MCF 10A (cell line): ENCODE data around the gene IFI27L2. TPM values are rescaled to one million over a fixed set of nuclear protein-coding genes. Genes with fewer than 3 reads are reported as not detected.

Source experiments
- BruUV-seq: library from RNA; stranded (reverse); fragments of 400-500 nt; replicated peaks from 2 replicates; lab custom pipeline; 2021; lab: Mats Ljungman, UMichigan
- CTCF ChIA-PET: fragments of 300-600 bp; sonication (Branson Sonifier 250); formaldehyde crosslinking; extraction: SDS; loops from one replicate; lab custom pipeline; 2021; ENCODE audit warnings: antibody characterized with exemption, inconsistent platforms; lab: Yijun Ruan, JAX
- POLR2A ChIA-PET: fragments of 300-600, 350-650 bp; sonication (Branson Sonifier 250); formaldehyde crosslinking; extraction: SDS; loops from one replicate; lab custom pipeline; 2020; ENCODE audit warnings: antibody characterized with exemption, inconsistent platforms; lab: Yijun Ruan, JAX
- DNase-seq: peaks from one replicate; pipeline ENCODE4 v3.0.0-alpha.2; 2018; ENCODE audit not compliant: unreplicated experiment
- H3K27ac Mint-ChIP-seq: one replicate; pipeline ENCODE4 v1.8.0; 2022; ENCODE audit warnings: mild to moderate bottlenecking, low read depth, mixed read lengths; ENCODE audit not compliant: unreplicated experiment
- H3K27me3 Mint-ChIP-seq: one replicate; pipeline ENCODE4 v1.8.0; 2022; ENCODE audit warnings: mixed read lengths; ENCODE audit not compliant: insufficient read depth, unreplicated experiment
- H3K36me3 Mint-ChIP-seq: one replicate; pipeline ENCODE4 v1.8.0; 2022; ENCODE audit warnings: mild to moderate bottlenecking, moderate library complexity, mixed read lengths; ENCODE audit not compliant: insufficient read depth, unreplicated experiment
- H3K4me1 Mint-ChIP-seq: one replicate; pipeline ENCODE4 v1.8.0; 2022; ENCODE audit warnings: mixed read lengths; ENCODE audit not compliant: insufficient read depth, unreplicated experiment
- H3K4me3 Mint-ChIP-seq: one replicate; pipeline ENCODE4 v1.8.0; 2022; ENCODE audit warnings: mild to moderate bottlenecking, moderate library complexity, mixed read lengths; ENCODE audit not compliant: unreplicated experiment
- H3K9me3 Mint-ChIP-seq: one replicate; pipeline ENCODE4 v1.8.0; 2022; ENCODE audit warnings: mixed read lengths; ENCODE audit not compliant: unreplicated experiment
- CTCF ChIP-seq: fragments of 200-600 bp; IDR thresholded peaks from one replicate; pipeline ENCODE4 v1.8.0; 2022; ENCODE audit warnings: antibody characterized with exemption, mild to moderate bottlenecking; ENCODE audit not compliant: unreplicated experiment
- intact Hi-C: fragments of 100-400 bp; cut with micrococcal nuclease; formaldehyde crosslinking; loops from 2 replicates; pipeline ENCODE4 v1.14.1; 2022
- total RNA-seq: library from RNA; stranded (reverse); gene quantifications from 2 replicates; pipeline ENCODE4 v1.2.3, GENCODE V29; 2022

The IFI27L2 gene
- total RNA-seq, 1 experiment from 2014 or later = 44.3 TPM

- no peaks in the 10 kb centered on the region for H3K4me1 Mint-ChIP-seq
- no peak overlapping the region for H3K27ac Mint-ChIP-seq
- no peaks in the 10 kb centered on the region for H3K27me3 Mint-ChIP-seq
- ChIA-PET CTCF (interaction anchor here (1.0 kb wide), 1 partner anchor 67 kb away, joined by 3 read pairs; no protein-coding TSS in a partner anchor), POLR2A (no interaction called here)
- H3K36me3 Mint-ChIP-seq = no peaks in the 10 kb centered on the region
- no peaks in the 10 kb centered on the region for H3K9me3 Mint-ChIP-seq
- no peak for TF ChIP-seq CTCF
- H3K4me3 Mint-ChIP-seq = no peak overlapping the region
- no TSS peak for BruUV-seq
- intact Hi-C loops = no loop called here
- no peak for DNase-seq
Measured at GRCh38 chr14:94102768-94103482, 26.5 kb downstream of the IFI27L2 start.

- ChIA-PET POLR2A (interaction anchor here (1.4 kb wide), 1 partner anchor 10 kb away, joined by 3 read pairs; no protein-coding TSS in a partner anchor), CTCF (no interaction called here)
- no peak for TF ChIP-seq CTCF
- DNase-seq = no peak
- Mint-ChIP-seq H3K27me3 (no peaks in the 10 kb centered on the region), H3K9me3 (no peaks in the 10 kb centered on the region), H3K27ac (no peak overlapping the region), H3K4me3 (no peak overlapping the region), H3K4me1 (no peaks in the 10 kb centered on the region), H3K36me3 (no peaks in the 10 kb centered on the region)
- no TSS peak for BruUV-seq
- intact Hi-C loops = no loop called here
Measured at GRCh38 chr14:94101748-94102147, 27.7 kb downstream of the IFI27L2 start.

- peak; percentile 49 for DNase-seq
- no peaks in the 10 kb centered on the region for H3K9me3 Mint-ChIP-seq
- CTCF ChIA-PET = interaction anchor here (0.7 to 1.3 kb wide), 2 partner anchors 31 to 36 kb away, joined by 3 read pairs; no protein-coding TSS in a partner anchor
- H3K27ac Mint-ChIP-seq = no peak overlapping the region
- BruUV-seq = no TSS peak
- H3K36me3 Mint-ChIP-seq = no peaks in the 10 kb centered on the region
- POLR2A ChIA-PET = interaction anchor here (0.8 to 1.4 kb wide), 2 partner anchors 9 to 19 kb away, joined by 3 to 4 read pairs; partner anchors contain the start of gene IFI27L1
- H3K27me3 Mint-ChIP-seq = no peaks in the 10 kb centered on the region
- TF ChIP-seq CTCF = no peak
- no peak overlapping the region for H3K4me3 Mint-ChIP-seq
- intact Hi-C loops = no loop called here
- H3K4me1 Mint-ChIP-seq = no peaks in the 10 kb centered on the region
Measured at GRCh38 chr14:94100847-94101246, 28.6 kb downstream of the IFI27L2 start.

- Mint-ChIP-seq H3K27ac (no peak overlapping the region), H3K27me3 (no peaks in the 10 kb centered on the region), H3K36me3 (no peaks in the 10 kb centered on the region), H3K4me3 (no peak overlapping the region), H3K9me3 (no peaks in the 10 kb centered on the region), H3K4me1 (no peaks in the 10 kb centered on the region)
- intact Hi-C loops = no loop called here
- no peak for DNase-seq
- TF ChIP-seq CTCF = no peak
- ChIA-PET POLR2A (no interaction called here), CTCF (interaction anchor here (0.6 to 1.3 kb wide), 2 partner anchors 32 to 379 kb away, joined by 3 to 4 read pairs; no protein-coding TSS in a partner anchor)
- no TSS peak for BruUV-seq
Measured at GRCh38 chr14:94099006-94099405, 30.4 kb downstream of the IFI27L2 start.
